ENCODE results near the gene TPCN2. TPM values are rescaled to one million over a fixed set of nuclear protein-coding genes. Genes with fewer than 3 reads are reported as not detected.

The TPCN2 gene
- total RNA-seq, 1 experiment from 2014 or later: 20.6 TPM

GRCh38 chr11:69159150-69159852 lies 110.6 kb downstream of the TPCN2 start:
- intact Hi-C loops (cut with micrococcal nuclease; ENCODE audit: unreplicated experiment) (no loop called here), in situ Hi-C loops (cut with HindIII; ENCODE audit: low pct_unique_long_range_greater_than_20kb, low sequenced_read_pairs) (no loop called here)
- no TSS peak for BruUV-seq (replicated peaks)
- Histone ChIP-seq H3K9me3 (ENCODE audit: control insufficient read depth, insufficient read depth, low read depth, low read length) (no peaks in the 10 kb centered on the region), H3K4me1 (ENCODE audit: control insufficient read depth, insufficient read depth, low read length) (no peaks in the 10 kb centered on the region), H3K4me3 (ENCODE audit: low read depth in 2 of 2, low read length in 2 of 2) (no peak overlapping the region), H3K36me3 (ENCODE audit: control insufficient read depth, insufficient read depth, low read length) (no peaks in the 10 kb centered on the region), H3K27me3 (ENCODE audit: control insufficient read depth, insufficient read depth, low read length) (no peaks in the 10 kb centered on the region), H3K27ac (ENCODE audit: low read length) (no peak overlapping the region)
- CTCF ChIA-PET: no interaction called here
- TF ChIP-seq TCF7L2 (IDR thresholded peaks at IDR 0.05; ENCODE audit: low read depth, low read length) (no peak), SIN3A (IDR thresholded peaks at IDR 0.05; ENCODE audit: borderline replicate concordance, insufficient read depth, low read depth, low read length) (no peak), POLR2AphosphoS5 (IDR thresholded peaks at IDR 0.05; ENCODE audit: low read depth, low read length) (no peak), CTCF (IDR thresholded peaks at IDR 0.05) (no peak)
- TF ChIP-seq, protein P1, sequence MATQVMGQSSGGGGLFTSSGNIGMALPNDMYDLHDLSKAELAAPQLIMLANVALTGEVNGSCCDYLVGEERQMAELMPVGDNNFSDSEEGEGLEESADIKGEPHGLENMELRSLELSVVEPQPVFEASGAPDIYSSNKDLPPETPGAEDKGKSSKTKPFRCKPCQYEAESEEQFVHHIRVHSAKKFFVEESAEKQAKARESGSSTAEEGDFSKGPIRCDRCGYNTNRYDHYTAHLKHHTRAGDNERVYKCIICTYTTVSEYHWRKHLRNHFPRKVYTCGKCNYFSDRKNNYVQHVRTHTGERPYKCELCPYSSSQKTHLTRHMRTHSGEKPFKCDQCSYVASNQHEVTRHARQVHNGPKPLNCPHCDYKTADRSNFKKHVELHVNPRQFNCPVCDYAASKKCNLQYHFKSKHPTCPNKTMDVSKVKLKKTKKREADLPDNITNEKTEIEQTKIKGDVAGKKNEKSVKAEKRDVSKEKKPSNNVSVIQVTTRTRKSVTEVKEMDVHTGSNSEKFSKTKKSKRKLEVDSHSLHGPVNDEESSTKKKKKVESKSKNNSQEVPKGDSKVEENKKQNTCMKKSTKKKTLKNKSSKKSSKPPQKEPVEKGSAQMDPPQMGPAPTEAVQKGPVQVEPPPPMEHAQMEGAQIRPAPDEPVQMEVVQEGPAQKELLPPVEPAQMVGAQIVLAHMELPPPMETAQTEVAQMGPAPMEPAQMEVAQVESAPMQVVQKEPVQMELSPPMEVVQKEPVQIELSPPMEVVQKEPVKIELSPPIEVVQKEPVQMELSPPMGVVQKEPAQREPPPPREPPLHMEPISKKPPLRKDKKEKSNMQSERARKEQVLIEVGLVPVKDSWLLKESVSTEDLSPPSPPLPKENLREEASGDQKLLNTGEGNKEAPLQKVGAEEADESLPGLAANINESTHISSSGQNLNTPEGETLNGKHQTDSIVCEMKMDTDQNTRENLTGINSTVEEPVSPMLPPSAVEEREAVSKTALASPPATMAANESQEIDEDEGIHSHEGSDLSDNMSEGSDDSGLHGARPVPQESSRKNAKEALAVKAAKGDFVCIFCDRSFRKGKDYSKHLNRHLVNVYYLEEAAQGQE (IDR thresholded peaks at IDR 0.05; ENCODE audit: insufficient read depth in 1 of 2, low read depth in 2 of 2, low read length in 1 of 2): no peak
- no peak for ATAC-seq
- DNase-seq (ENCODE audit: low read depth, low spot score): no peak
- POLR2A ChIA-PET: no interaction called here

DNA sequence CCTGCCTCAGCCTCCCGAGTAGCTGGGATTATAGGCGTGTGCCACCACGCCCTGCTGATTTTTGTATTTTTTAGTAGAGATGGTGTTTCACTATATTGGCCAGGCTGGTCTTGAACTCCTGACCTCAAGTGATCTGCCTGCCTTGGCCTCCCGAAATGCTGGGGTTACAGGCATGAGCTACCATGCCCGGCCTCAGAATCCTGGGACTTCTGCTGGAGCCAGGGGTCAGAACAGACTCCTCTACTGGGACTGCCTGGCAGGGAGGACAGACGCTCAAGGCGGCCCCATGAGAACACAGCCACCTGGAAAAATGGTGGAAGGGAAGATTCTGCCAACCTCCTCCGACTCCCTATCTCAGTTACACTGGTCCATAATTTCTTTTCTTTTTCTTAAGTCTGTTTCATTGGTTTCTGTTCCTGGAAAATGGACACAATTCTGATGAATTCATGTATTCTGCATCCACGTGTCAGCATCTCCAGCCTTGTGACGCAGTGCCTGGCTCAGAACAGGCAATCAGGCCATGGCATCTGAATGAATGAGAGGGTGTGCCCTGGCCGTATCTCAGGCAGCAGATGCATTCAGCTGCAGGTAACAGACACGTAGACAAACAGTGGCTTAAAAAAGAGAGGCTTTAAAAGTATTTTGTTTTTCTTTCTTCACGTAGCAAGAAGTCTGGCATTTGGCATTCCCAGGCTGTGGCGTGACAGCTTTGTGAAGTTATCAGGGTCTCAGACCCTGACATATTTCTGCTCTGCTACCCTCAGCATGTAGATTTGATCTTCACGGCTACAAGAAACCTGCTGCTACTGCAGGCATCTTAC lies 111.8 kb downstream of the TPCN2 start:
- CTCF ChIA-PET: no interaction called here
- no peaks in the 10 kb centered on the region for H3K36me3 ChIP-seq (ENCODE audit: control insufficient read depth, insufficient read depth, low read length)
- no peaks in the 10 kb centered on the region for H3K4me1 ChIP-seq (ENCODE audit: control insufficient read depth, insufficient read depth, low read length)
- intact Hi-C loops (cut with micrococcal nuclease; ENCODE audit: unreplicated experiment) (no loop called here), in situ Hi-C loops (cut with HindIII; ENCODE audit: low pct_unique_long_range_greater_than_20kb, low sequenced_read_pairs) (no loop called here)
- H3K4me3 ChIP-seq (ENCODE audit: low read depth in 2 of 2, low read length in 2 of 2): no peak overlapping the region
- no peak overlapping the region for H3K27ac ChIP-seq (ENCODE audit: low read length)
- H3K27me3 ChIP-seq (ENCODE audit: control insufficient read depth, insufficient read depth, low read length): no peaks in the 10 kb centered on the region
- H3K9me3 ChIP-seq (ENCODE audit: control insufficient read depth, insufficient read depth, low read depth, low read length): no peaks in the 10 kb centered on the region
- BruUV-seq (replicated peaks): no TSS peak
- ATAC-seq: no peak
- DNase-seq (ENCODE audit: low read depth, low spot score): no peak
- no peak for TF ChIP-seq CTCF (IDR thresholded peaks at IDR 0.05)
- TF ChIP-seq, protein P1 (IDR thresholded peaks at IDR 0.05; ENCODE audit: insufficient read depth in 1 of 2, low read depth in 2 of 2, low read length in 1 of 2): no peak
- no peak for TF ChIP-seq POLR2AphosphoS5 (IDR thresholded peaks at IDR 0.05; ENCODE audit: low read depth, low read length)
- no peak for TF ChIP-seq SIN3A (IDR thresholded peaks at IDR 0.05; ENCODE audit: borderline replicate concordance, insufficient read depth, low read depth, low read length)
- no peak for TF ChIP-seq TCF7L2 (IDR thresholded peaks at IDR 0.05; ENCODE audit: low read depth, low read length)
- POLR2A ChIA-PET: interaction anchor here (0.7 kb wide), 1 partner anchor 278 kb away, joined by 8 read pairs; no protein-coding TSS in a partner anchor
